Naive thymus-derived CD4-positive, alpha-beta T cell (primary cell): ENCODE measurements around the gene LUZP2. TPM values are rescaled to one million over a fixed set of nuclear protein-coding genes. Genes with fewer than 3 reads are reported as not detected.

ENCODE experiments used
- ATAC-seq: fragments of 150-1000 bp; cut with Tn5 transposase; 2 replicates; pipeline ENCODE4 v1.10.0; 2021; ENCODE audit warnings: mild to moderate bottlenecking, moderate library complexity
- CTCF ChIA-PET: fragments of 350-600 bp; sonication (Branson Sonifier 250); formaldehyde crosslinking; loops from one replicate; lab custom pipeline; 2021; ENCODE audit warnings: antibody characterized with exemption; lab: Charles Lee
- POLR2A ChIA-PET: fragments of 350-600 bp; sonication (Branson Sonifier 250); formaldehyde crosslinking; loops from one replicate; lab custom pipeline; 2021; ENCODE audit warnings: antibody characterized with exemption, inconsistent platforms; lab: Charles Lee
- DNase-seq, 9 donors: peaks; one replicate each; pipeline versions ENCODE4 v3.0.0 to v3.0.0-alpha.2; 2020 to 2022; ENCODE audit warnings: mixed read lengths in 1 of 9
- H3K27ac ChIP-seq: one replicate; pipeline ENCODE4 v1.7.0; 2013; ENCODE audit warnings: mild to moderate bottlenecking, low read depth, low read length, moderate library complexity
- H3K27me3 ChIP-seq, 2 donors: one replicate each; pipeline ENCODE4 v1.7.0; 2013; ENCODE audit warnings: low read length in 2 of 2, mild to moderate bottlenecking in 2 of 2, moderate library complexity in 2 of 2; ENCODE audit not compliant: control insufficient read depth in 2 of 2, insufficient read depth in 2 of 2
- H3K36me3 ChIP-seq, 3 experiments: 1 replicate in 2 of 3; 2 replicates in 1 of 3; pipeline ENCODE4 v1.7.0; 2013; ENCODE audit warnings: low read length in 3 of 3, mild to moderate bottlenecking in 3 of 3, moderate library complexity in 1 of 3; ENCODE audit not compliant: insufficient read depth in 3 of 3, control insufficient read depth in 2 of 3
- H3K4me1 ChIP-seq, 2 donors: one replicate each; pipeline ENCODE4 v1.7.0; 2013; ENCODE audit warnings: low read length in 2 of 2, mild to moderate bottlenecking in 2 of 2, moderate library complexity in 1 of 2; ENCODE audit not compliant: control insufficient read depth in 2 of 2, insufficient read depth in 2 of 2
- H3K4me3 ChIP-seq: 2 replicates; pipeline ENCODE4 v1.7.0; 2013; ENCODE audit warnings: mild to moderate bottlenecking, low read length
- H3K9me3 ChIP-seq, 3 experiments: 1 replicate in 2 of 3; 2 replicates in 1 of 3; pipeline ENCODE4 v1.7.0; 2013; ENCODE audit warnings: low read length in 3 of 3; ENCODE audit not compliant: control insufficient read depth in 2 of 3
- H3K27ac Mint-ChIP-seq, 9 donors: one replicate each; pipeline ENCODE4 v1.8.0; 2020 to 2022; ENCODE audit warnings: mixed read lengths in 9 of 9, mild to moderate bottlenecking in 8 of 9, moderate library complexity in 5 of 9, inconsistent platforms in 2 of 9
- H3K27me3 Mint-ChIP-seq, 5 donors: one replicate each; pipeline ENCODE4 v1.8.0; 2021 to 2022; ENCODE audit warnings: mixed read lengths in 5 of 5, mild to moderate bottlenecking in 1 of 5
- H3K36me3 Mint-ChIP-seq, 5 donors: one replicate each; pipeline ENCODE4 v1.8.0; 2020 to 2022; ENCODE audit warnings: mixed read lengths in 5 of 5, mild to moderate bottlenecking in 3 of 5, inconsistent platforms in 1 of 5
- H3K4me1 Mint-ChIP-seq, 7 donors: one replicate each; pipeline ENCODE4 v1.8.0; 2020 to 2022; ENCODE audit warnings: mixed read lengths in 7 of 7, mild to moderate bottlenecking in 3 of 7, inconsistent platforms in 1 of 7
- H3K4me3 Mint-ChIP-seq, 10 donors: one replicate each; pipeline ENCODE4 v1.8.0; 2020 to 2022; ENCODE audit warnings: mild to moderate bottlenecking in 10 of 10, mixed read lengths in 10 of 10, moderate library complexity in 6 of 10, inconsistent platforms in 2 of 10
- H3K9me3 Mint-ChIP-seq, 11 donors: one replicate each; pipeline ENCODE4 v1.8.0; 2020 to 2022; ENCODE audit warnings: mixed read lengths in 11 of 11, mild to moderate bottlenecking in 4 of 11, inconsistent platforms in 1 of 11, moderate library complexity in 1 of 11
- intact Hi-C, 2 donors: fragments of 100-400 bp; cut with micrococcal nuclease; formaldehyde crosslinking; loops; one replicate each; pipeline ENCODE4 v1.15.1; 2023
- polyA plus RNA-seq, 2 donors: library from polyadenylated mRNA; unstranded; fragments of 300-500 nt; fragmentation: Illumina TruSeq; gene quantifications; one replicate each; pipeline ENCODE4 v1.2.3, GENCODE V29; 2021
- total RNA-seq, 6 experiments: library from RNA in 5 of 6; stranded (reverse) in 5 of 6; gene quantifications; 1 replicate in 5 of 6; 2 replicates in 1 of 6; pipeline ENCODE4 v1.2.3 and lab custom pipeline; 2021 to 2026

Gene LUZP2
- total and polyA plus RNA-seq, 7 experiments from 2014 or later, result not detected

GRCh38 chr11:25048632-25049031 lies 551.8 kb downstream of the LUZP2 start:
- no peaks in the 10 kb centered on the region for H3K9me3 ChIP-seq
- ChIA-PET CTCF (no interaction called here), POLR2A (no interaction called here)
- Mint-ChIP-seq H3K4me1 (no peaks in the 10 kb centered on the region), H3K9me3 (peaks cover 0 to 17% (median 1%) of the 10 kb centered on the region in 11 donors), H3K27ac (no peak overlapping the region), H3K27me3 (no peaks in the 10 kb centered on the region), H3K4me3 (no peak overlapping the region), H3K36me3 (no peaks in the 10 kb centered on the region)
- no peaks in the 10 kb centered on the region for H3K4me1 ChIP-seq
- ATAC-seq, result no peak
- no peak overlapping the region for H3K4me3 ChIP-seq
- no peaks in the 10 kb centered on the region for H3K27me3 ChIP-seq
- intact Hi-C loops, result no loop called here
- H3K27ac ChIP-seq, result no peak overlapping the region
- no peaks in the 10 kb centered on the region for H3K36me3 ChIP-seq
- no peak for DNase-seq

GRCh38 chr11:25052844-25053243 lies 556.0 kb downstream of the LUZP2 start:
- Histone ChIP-seq H3K4me3 (no peak overlapping the region), H3K27me3 (no peaks in the 10 kb centered on the region), H3K9me3 (no peaks in the 10 kb centered on the region), H3K4me1 (no peaks in the 10 kb centered on the region), H3K36me3 (no peaks in the 10 kb centered on the region), H3K27ac (no peak overlapping the region)
- Mint-ChIP-seq H3K27me3 (no peaks in the 10 kb centered on the region), H3K27ac (no peak overlapping the region), H3K4me3 (no peak overlapping the region), H3K4me1 (no peaks in the 10 kb centered on the region), H3K36me3 (no peaks in the 10 kb centered on the region), H3K9me3 (peaks cover 0 to 12% (median 0%) of the 10 kb centered on the region in 11 donors)
- intact Hi-C loops, result no loop called here
- DNase-seq, result no peak
- no peak for ATAC-seq
- ChIA-PET CTCF (no interaction called here), POLR2A (no interaction called here)

- intact Hi-C loops, result no loop called here
- H3K4me3 ChIP-seq, result no peak overlapping the region
- H3K9me3 ChIP-seq, result no peaks in the 10 kb centered on the region
- peaks cover 0 to 20% (median 2%) of the 10 kb centered on the region in 11 donors for H3K9me3 Mint-ChIP-seq
- H3K27me3 ChIP-seq, result no peaks in the 10 kb centered on the region
- no peak overlapping the region for H3K27ac Mint-ChIP-seq
- no peak overlapping the region for H3K27ac ChIP-seq
- no peaks in the 10 kb centered on the region for H3K36me3 ChIP-seq
- POLR2A ChIA-PET, result no interaction called here
- CTCF ChIA-PET, result interaction anchor here (0.8 kb wide), 1 partner anchor 293 kb away, joined by 3 read pairs; no protein-coding TSS in a partner anchor
- no peaks in the 10 kb centered on the region for H3K4me1 ChIP-seq
- no peak overlapping the region for H3K4me3 Mint-ChIP-seq
- H3K36me3 Mint-ChIP-seq, result no peaks in the 10 kb centered on the region
- no peak for ATAC-seq
- no peaks in the 10 kb centered on the region for H3K4me1 Mint-ChIP-seq
- H3K27me3 Mint-ChIP-seq, result no peaks in the 10 kb centered on the region
- DNase-seq, result no peak
Measured at GRCh38 chr11:25057861-25058260, 561.0 kb downstream of the LUZP2 start.

- Histone ChIP-seq H3K27ac (no peak overlapping the region), H3K36me3 (no peaks in the 10 kb centered on the region), H3K27me3 (no peaks in the 10 kb centered on the region), H3K4me1 (no peaks in the 10 kb centered on the region), H3K9me3 (no peaks in the 10 kb centered on the region), H3K4me3 (no peak overlapping the region)
- ChIA-PET POLR2A (no interaction called here), CTCF (no interaction called here)
- Mint-ChIP-seq H3K36me3 (no peaks in the 10 kb centered on the region), H3K27ac (no peak overlapping the region), H3K4me3 (no peak overlapping the region), H3K9me3 (peaks cover 0 to 27% (median 4%) of the 10 kb centered on the region in 11 donors), H3K4me1 (no peaks in the 10 kb centered on the region), H3K27me3 (no peaks in the 10 kb centered on the region)
- no peak for ATAC-seq
- intact Hi-C loops, result no loop called here
- no peak for DNase-seq
Measured at GRCh38 chr11:25065746-25066145, 568.9 kb downstream of the LUZP2 start.

GRCh38 chr11:25066706-25067105 lies 569.9 kb downstream of the LUZP2 start:
- no peak for ATAC-seq
- Histone ChIP-seq H3K27ac (no peak overlapping the region), H3K4me3 (no peak overlapping the region), H3K9me3 (no peaks in the 10 kb centered on the region), H3K27me3 (no peaks in the 10 kb centered on the region), H3K36me3 (no peaks in the 10 kb centered on the region), H3K4me1 (no peaks in the 10 kb centered on the region)
- Mint-ChIP-seq H3K27me3 (no peaks in the 10 kb centered on the region), H3K27ac (no peak overlapping the region), H3K4me3 (no peak overlapping the region), H3K4me1 (no peaks in the 10 kb centered on the region), H3K9me3 (peaks cover 0 to 22% (median 4%) of the 10 kb centered on the region in 11 donors), H3K36me3 (no peaks in the 10 kb centered on the region)
- ChIA-PET CTCF (no interaction called here), POLR2A (no interaction called here)
- intact Hi-C loops, result no loop called here
- DNase-seq, result no peak

- Mint-ChIP-seq H3K9me3 (peaks cover 0 to 23% (median 5%) of the 10 kb centered on the region in 11 donors), H3K27me3 (no peaks in the 10 kb centered on the region), H3K4me1 (no peaks in the 10 kb centered on the region), H3K27ac (no peak overlapping the region), H3K36me3 (no peaks in the 10 kb centered on the region), H3K4me3 (no peak overlapping the region)
- ChIA-PET POLR2A (no interaction called here), CTCF (no interaction called here)
- DNase-seq, result no peak
- intact Hi-C loops, result no loop called here
- no peak for ATAC-seq
- H3K9me3 ChIP-seq, result no peaks in the 10 kb centered on the region
- no peaks in the 10 kb centered on the region for H3K27me3 ChIP-seq
- H3K27ac ChIP-seq, result no peak overlapping the region
- no peak overlapping the region for H3K4me3 ChIP-seq
- no peaks in the 10 kb centered on the region for H3K36me3 ChIP-seq
- H3K4me1 ChIP-seq, result no peaks in the 10 kb centered on the region
Measured at GRCh38 chr11:25068451-25068850, 571.6 kb downstream of the LUZP2 start.

- H3K27ac ChIP-seq, result no peak overlapping the region
- DNase-seq, result no peak
- ATAC-seq, result no peak
- CTCF ChIA-PET, result no interaction called here
- POLR2A ChIA-PET, result no interaction called here
- H3K27me3 Mint-ChIP-seq, result no peaks in the 10 kb centered on the region
- intact Hi-C loops, result no loop called here
- H3K4me1 ChIP-seq, result no peaks in the 10 kb centered on the region
- no peaks in the 10 kb centered on the region for H3K9me3 ChIP-seq
- H3K36me3 Mint-ChIP-seq, result no peaks in the 10 kb centered on the region
- H3K27me3 ChIP-seq, result no peaks in the 10 kb centered on the region
- no peaks in the 10 kb centered on the region for H3K36me3 ChIP-seq
- H3K4me3 Mint-ChIP-seq, result no peak overlapping the region
- H3K27ac Mint-ChIP-seq, result no peak overlapping the region
- H3K4me3 ChIP-seq, result no peak overlapping the region
- peaks cover 0 to 11% (median 2%) of the 10 kb centered on the region in 11 donors for H3K9me3 Mint-ChIP-seq
- H3K4me1 Mint-ChIP-seq, result no peaks in the 10 kb centered on the region
Measured at GRCh38 chr11:25094085-25094802, 597.4 kb downstream of the LUZP2 start.
